GM19193 (cell line): ENCODE results near the gene MCRS1.

ENCODE experiments used
- POLR2A ChIP-seq: IDR thresholded peaks from 4 replicates; pipeline ENCODE4 v1.6.1; 2011; ENCODE audit not compliant: insufficient read depth, insufficient read length; ENCODE audit errors: extremely low read depth

MCRS1 gene

DNA sequence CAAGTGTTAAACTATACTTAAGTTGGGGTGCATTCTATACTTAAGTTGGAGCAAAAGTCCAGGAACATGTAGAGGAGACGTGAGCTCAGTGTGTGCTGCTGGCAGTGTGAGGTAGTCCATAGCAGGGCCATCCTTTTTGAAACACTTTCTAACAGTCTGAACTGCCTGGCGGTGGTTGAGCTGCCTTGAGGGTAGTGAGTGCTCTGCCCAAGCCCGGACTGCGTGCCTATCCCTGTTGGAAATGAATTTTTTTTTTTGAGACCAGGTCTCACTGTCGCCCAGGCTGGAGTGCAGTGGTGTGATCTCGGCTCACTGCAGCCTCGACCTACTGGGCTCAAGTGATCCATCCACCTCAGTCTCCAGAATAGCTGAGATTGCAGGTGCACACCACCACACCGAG lies 15.0 kb downstream of the MCRS1 start:
- TF ChIP-seq POLR2A = no peak

DNA sequence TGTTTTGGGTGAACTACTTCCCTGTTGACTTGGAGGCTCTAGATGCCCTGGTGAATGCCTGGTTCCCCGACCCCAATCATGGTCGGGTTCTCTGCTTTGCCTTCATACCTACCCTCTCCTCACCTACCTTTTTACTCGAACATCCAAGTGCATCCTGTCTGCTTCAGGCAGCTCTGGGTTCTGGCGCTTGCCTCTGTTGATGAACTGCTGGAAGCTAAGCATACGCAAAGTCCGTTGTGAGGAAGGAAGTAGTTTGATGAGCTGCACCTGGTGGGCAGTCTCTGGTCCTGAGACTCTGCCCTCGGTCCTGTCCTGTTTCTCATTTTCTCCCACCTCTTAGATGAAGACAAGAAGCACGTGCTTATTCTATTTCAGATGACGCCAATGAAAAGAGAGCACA lies 15.5 kb downstream of the MCRS1 start:
- TF ChIP-seq POLR2A = no peak

GRCh38 chr12:49552014-49552413 lies 15.9 kb downstream of the MCRS1 start:
- no peak for TF ChIP-seq POLR2A

DNA sequence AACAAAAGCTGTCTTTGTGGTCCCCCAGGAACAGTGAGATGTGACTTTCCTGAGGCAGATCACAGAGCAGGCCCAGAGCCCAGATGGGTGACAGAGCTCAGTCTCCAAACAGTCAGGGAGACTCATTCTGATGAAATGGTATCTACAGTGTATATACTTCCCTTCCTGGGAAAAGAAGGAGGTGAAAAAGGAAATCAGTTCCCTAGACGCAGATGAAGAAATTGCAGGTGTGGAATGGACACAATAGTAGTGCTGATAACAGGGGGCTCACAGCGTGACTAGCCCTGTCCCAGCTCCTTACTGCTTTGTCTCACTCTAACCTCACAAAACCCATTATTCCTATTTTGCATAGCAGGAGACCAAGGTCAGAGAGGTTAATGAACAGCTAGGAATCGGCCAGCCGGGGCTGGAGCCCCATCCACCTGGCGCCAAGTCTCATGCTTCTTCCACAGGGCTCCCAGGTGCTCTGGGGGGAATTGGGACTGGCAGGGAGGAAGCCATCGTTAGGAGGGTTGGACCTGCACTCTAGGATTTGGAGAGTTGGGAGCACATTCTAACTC lies 17.2 kb downstream of the MCRS1 start:
- no peak for TF ChIP-seq POLR2A

DNA sequence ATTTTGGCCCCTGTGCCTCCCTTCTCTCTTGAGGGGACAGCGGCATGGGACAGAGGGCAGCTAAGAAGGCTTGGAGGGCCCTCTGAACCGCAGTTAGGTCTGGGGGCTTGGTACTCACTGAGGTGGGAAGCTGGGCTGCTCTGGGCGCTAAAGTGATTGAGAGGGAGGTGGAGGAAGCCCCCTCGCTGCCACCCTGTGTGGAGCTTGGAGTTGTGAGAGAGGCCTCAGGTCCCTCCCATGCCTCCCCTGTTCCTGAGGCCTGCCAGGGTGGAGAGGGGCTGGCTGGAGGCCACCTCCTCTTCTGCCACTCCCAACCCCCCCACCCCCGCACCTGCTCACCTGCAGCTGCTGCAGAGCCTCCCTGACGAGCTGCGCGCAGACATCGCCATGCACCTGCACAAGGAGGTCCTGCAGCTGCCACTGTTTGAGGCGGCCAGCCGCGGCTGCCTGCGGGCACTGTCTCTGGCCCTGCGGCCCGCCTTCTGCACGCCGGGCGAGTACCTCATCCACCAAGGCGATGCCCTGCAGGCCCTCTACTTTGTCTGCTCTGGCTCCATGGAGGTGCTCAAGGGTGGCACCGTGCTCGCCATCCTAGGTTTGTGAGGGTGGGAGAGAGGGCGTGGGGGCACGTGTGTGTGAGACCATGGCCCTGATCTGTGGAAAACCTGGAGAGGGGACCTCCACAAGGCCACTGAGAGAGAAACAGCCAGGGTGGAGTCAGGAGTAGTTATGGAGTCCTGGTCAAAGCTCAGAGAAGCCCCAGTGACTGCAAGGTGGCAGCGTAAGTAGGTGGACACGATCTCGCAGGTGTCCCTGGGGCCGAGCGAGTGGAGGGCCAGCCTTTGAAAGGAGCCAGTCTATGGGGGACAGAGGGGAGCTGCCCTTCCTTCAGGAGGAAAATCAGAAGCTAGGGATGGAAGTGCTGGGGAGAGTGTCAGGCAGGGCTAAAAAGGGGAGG lies 17.9 kb downstream of the MCRS1 start:
- TF ChIP-seq POLR2A = no peak

GRCh38 chr12:49548822-49549648 lies 18.9 kb downstream of the MCRS1 start:
- TF ChIP-seq POLR2A = no peak

GRCh38 chr12:49548481-49548821 lies 19.5 kb downstream of the MCRS1 start:
- TF ChIP-seq POLR2A = no peak

- no peak for TF ChIP-seq POLR2A
These were observed 20.8 kb downstream of the MCRS1 start for GRCh38 chr12:49547090-49547690.

DNA sequence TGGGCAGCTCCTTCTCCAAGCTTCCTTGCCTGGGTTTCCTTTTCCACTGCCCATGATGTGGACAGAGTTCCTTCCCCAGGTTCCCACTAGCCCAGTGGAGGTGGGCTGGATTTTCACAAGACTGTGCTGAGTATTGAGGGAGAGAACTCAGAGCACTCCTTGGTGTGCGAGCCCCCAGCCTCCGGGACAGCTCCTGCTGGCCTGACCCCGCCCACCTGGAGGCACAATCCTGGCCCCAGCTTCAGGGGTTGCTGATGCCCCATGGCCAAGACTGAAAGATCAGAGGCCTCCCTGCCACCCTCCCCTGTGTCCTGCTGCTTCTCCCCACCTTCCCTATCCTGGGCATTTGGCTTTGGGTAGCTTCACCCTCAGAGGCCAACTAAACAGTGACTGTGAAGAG lies 21.5 kb downstream of the MCRS1 start:
- no peak for TF ChIP-seq POLR2A

DNA sequence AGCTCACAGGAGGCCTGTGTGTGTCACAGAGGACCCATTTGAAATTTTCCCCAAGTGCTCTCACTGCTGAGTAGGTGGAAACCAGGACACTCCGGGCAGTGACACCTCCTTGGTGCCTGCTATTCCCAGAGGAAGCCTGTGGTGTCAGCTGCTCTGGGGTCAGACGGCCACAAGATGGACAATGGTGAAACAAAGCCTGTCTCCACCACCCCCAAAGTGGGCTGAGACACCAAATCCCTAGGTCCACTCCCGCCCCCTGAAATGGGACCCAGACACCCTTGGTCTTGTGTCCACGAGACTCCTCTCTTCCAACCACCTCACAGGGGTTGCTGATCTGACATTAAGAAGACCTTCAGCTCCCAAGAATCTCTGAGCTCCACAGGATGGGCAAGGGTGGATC lies 22.1 kb downstream of the MCRS1 start:
- TF ChIP-seq POLR2A = no peak

- no peak for TF ChIP-seq POLR2A
These were observed 23.8 kb downstream of the MCRS1 start for GRCh38 chr12:49543914-49544815.

GRCh38 chr12:49543221-49543913 lies 24.6 kb downstream of the MCRS1 start:
- TF ChIP-seq POLR2A = no peak

DNA sequence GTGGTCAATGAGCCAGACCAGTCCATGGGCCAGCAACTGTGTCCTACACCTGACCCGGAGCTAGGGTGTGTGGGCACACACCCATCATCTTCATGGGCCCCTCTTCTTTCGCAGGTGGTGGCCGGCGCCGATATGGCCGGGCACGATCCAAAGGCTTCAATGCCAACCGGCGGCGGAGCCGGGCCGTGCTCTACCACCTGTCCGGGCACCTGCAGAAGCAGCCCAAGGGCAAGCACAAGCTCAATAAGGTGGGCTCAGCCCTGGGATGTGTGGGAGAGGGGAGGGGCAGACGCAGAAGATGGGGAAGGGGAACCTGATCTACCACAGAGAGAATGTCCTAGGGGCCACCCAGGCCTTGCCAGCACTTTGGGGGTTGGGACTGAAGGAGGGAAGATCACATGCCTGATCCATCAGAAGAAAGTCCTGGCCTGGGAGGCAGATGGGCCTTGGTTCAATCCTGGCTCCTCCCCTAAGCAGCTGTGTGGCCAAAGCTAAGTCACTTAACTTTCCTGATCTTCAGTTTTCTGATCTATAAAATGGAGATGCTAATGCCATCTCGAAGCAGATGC lies 25.3 kb downstream of the MCRS1 start:
- TF ChIP-seq POLR2A = no peak
